RWPE1 (cell line): ENCODE data around the gene JMJD8.

Source experiments
- CTCF ChIA-PET: fragments of 350-600 bp; sonication (Branson Sonifier 250); formaldehyde crosslinking; extraction: SDS; loops from one replicate; lab custom pipeline; 2021; lab: Yijun Ruan, JAX
- POLR2A ChIA-PET: fragments of 400-600 bp; formaldehyde crosslinking; extraction: SDS; loops from one replicate; lab custom pipeline; 2020; ENCODE audit warnings: antibody characterized with exemption; ENCODE audit not compliant: low non-redundant PET; lab: Yijun Ruan, JAX
- DNase-seq: peaks from one replicate; pipeline ENCODE4 v3.0.0; 2012; ENCODE audit warnings: low spot score
- H3K27ac ChIP-seq: fragments of 450-650 bp; 2 replicates; pipeline ENCODE4 v1.5.1; 2017
- CTCF ChIP-seq: fragments of 450-650 bp; conservative IDR thresholded peaks from 2 replicates; pipeline ENCODE4 v1.5.1; 2017; ENCODE audit warnings: low read depth, mild to moderate bottlenecking

JMJD8 gene

DNA sequence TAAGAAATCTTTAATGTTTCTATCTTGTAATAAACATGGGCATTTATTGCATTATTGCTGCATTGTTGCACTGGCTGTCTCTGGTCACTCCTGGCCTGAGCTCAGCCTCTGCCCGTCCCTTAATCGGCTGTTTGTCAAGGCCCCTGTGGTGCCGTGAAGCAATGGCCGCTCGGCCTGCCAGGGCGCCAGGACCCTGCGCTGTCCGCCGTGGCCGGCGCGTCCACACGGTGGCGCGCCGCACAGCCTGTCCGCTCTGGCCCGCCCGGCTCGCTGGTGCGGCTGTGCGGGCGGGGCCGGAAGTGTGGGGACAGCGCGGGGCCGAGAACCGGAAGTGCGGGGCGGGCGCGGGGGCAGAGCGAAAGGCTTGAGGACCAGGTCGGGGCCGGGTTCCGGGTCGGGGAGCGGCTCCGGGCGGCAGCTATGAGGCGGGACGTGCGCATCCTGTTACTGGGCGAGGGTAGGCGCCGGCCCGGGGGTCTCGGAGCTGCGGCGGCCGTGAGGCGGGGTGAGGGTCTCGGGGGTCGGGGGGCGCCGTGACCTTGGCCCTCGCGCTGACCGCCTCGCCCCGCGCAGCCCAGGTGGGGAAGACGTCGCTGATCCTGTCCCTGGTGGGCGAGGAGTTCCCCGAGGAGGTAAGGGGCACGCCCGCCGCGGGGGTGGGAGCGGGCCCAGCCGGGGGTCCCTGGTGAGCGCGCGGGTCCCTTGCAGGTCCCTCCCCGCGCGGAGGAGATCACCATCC lies 16.2 kb downstream of the JMJD8 start, which contains the start of gene RHOT2:
RHOT2 (plus strand) TSS at position 353 of the 739 bp plus-strand sequence; CDS start at position 421, 68 bp downstream.
- CTCF ChIA-PET = interaction anchor here (0.6 to 1.4 kb wide), 11 partner anchors 8 to 519 kb away, joined by 3 to 6 read pairs (median 4); no protein-coding TSS in a partner anchor
- DNase-seq = peak; percentile 76
- H3K27ac ChIP-seq = peak within 1 kb of the TSS; percentile 94
- TF ChIP-seq CTCF = peak; percentile 97
- POLR2A ChIA-PET = no interaction called here

DNA sequence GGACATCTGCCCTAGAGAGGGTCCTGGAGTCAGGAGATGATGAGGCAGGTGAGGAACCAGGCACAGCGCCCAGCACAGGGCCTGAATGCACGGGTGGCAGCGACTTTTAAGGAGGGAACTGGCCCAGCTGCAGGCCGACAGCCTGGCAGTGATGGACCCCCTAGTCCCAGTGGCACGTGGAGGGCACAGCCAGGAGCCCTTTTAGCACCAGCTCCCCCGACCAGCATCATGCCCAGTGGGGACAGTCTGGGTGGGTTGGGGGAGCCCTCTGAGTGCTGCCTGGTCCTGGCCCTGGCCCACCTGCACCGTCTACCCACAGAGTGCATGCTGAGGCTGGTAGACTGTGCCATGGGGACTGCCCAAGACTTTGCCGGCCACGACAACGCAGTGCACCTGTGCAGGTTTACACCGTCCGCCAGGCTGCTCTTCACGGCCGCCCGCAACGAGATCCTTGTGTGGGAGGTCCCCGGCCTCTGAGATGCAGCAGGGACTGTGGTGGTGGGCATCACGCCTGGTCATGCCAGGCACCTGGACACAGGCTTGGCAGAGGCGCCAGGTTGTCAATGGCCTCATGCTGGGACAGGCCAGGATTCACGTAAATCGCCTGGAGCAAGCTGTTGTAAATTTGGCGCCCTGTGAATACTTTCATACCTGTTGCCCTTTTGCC lies 16.9 kb downstream of the JMJD8 start:
- ChIA-PET POLR2A (no interaction called here), CTCF (interaction anchor here (0.6 to 1.4 kb wide), 8 partner anchors 9 to 520 kb away, joined by 3 to 6 read pairs (median 4); no protein-coding TSS in a partner anchor)
- TF ChIP-seq CTCF = no peak
- peak overlapping the region; percentile 94 for H3K27ac ChIP-seq
- DNase-seq = no peak

GRCh38 chr16:666572-666971 lies 17.6 kb downstream of the JMJD8 start:
- TF ChIP-seq CTCF = no peak
- peak overlapping the region; percentile 94 for H3K27ac ChIP-seq
- no peak for DNase-seq
- POLR2A ChIA-PET = no interaction called here
- CTCF ChIA-PET = interaction anchor here (1.3 kb wide), 1 partner anchor 9 kb away, joined by 6 read pairs; no protein-coding TSS in a partner anchor

DNA sequence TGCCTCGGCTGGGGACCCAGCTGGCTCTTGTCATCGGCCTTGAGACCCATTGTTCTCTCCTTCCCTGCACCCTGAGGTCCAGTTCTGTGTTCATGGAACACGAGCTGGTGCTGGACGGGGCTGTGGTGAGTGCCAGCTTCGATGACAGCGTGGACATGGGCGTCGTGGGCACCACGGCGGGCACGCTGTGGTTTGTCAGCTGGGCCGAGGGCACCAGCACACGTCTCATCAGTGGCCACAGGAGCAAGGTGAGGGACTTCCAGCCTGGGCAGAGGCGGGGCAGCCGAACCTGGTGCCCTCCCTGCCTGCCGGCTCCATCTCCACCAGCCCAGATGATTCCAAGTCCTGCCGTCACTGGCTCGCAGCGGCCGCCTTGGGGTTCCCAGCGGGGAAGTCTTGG lies 21.5 kb downstream of the JMJD8 start:
- POLR2A ChIA-PET = interaction anchor here (0.7 kb wide), 1 partner anchor 16 kb away, joined by 3 read pairs; no protein-coding TSS in a partner anchor
- TF ChIP-seq CTCF = no peak
- no peak for DNase-seq
- peak overlapping the region; percentile 75 for H3K27ac ChIP-seq
- CTCF ChIA-PET = interaction anchor here (0.6 to 1.2 kb wide), 3 partner anchors 15 to 25 kb away, joined by 3 to 4 read pairs (median 3); no protein-coding TSS in a partner anchor

DNA sequence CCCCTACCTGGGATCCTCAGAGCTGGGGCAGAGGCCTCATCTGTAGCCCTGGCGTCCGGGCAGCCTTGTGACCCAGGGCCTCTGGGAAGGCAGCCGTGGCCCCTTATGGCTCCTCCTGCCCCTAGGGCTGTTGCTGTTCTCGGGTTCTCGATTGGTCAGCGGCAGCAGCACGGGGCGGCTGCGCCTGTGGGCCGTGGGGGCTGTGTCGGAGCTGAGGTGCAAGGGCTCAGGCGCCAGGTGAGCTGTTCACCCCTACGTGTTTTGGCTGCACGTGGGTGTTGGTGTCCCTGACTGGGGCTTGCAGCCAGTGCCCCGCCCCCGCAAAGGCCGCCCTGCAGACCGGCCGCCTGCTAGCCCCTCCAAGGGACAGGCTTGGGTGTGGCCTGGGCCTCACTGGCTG lies 22.0 kb downstream of the JMJD8 start:
- POLR2A ChIA-PET = no interaction called here
- peak overlapping the region; percentile 75 for H3K27ac ChIP-seq
- no peak for TF ChIP-seq CTCF
- DNase-seq = no peak
- CTCF ChIA-PET = interaction anchor here (0.6 to 1.2 kb wide), 3 partner anchors 14 to 24 kb away, joined by 3 to 4 read pairs (median 3); no protein-coding TSS in a partner anchor

- POLR2A ChIA-PET = no interaction called here
- CTCF ChIA-PET = interaction anchor here (0.6 to 1.5 kb wide), 7 partner anchors 13 to 106 kb away, joined by 3 to 9 read pairs (median 4); partner anchors contain the start of gene STUB1
Measured at GRCh38 chr16:661184-661821, 22.8 kb downstream of the JMJD8 start.

More at GRCh38 chr16:661184-661821, 22.8 kb downstream of the JMJD8 start:
- no peak for TF ChIP-seq CTCF
- H3K27ac ChIP-seq = peak overlapping the region; percentile 75
- DNase-seq = no peak
